H9 (cell line): Measurements from ENCODE around the gene LRR1. TPM values are rescaled to one million over a fixed set of nuclear protein-coding genes. Genes with fewer than 3 reads are reported as not detected.

Experiments
- DNase-seq: peaks from one replicate; pipeline ENCODE4 v3.0.0-alpha.2; 2017
- H2AFZ ChIP-seq: one replicate; pipeline ENCODE4 v1.6.1; 2013; ENCODE audit warnings: mild to moderate bottlenecking, low read length, control low read depth, moderate library complexity
- H2AK5ac ChIP-seq: 2 replicates; pipeline ENCODE4 v1.6.1; 2013; ENCODE audit warnings: low read length, control low read depth, mixed read lengths; ENCODE audit not compliant: insufficient read length
- H2BK120ac ChIP-seq: one replicate; pipeline ENCODE4 v1.6.1; 2013; ENCODE audit warnings: low read depth, mild to moderate bottlenecking, low read length, control low read depth, inconsistent platforms; ENCODE audit not compliant: poor library complexity, severe bottlenecking
- H2BK12ac ChIP-seq: 2 replicates; pipeline ENCODE4 v1.6.1; 2013; ENCODE audit warnings: low read length, control low read depth, mixed read lengths, low read depth; ENCODE audit not compliant: insufficient read length
- H2BK15ac ChIP-seq: 2 replicates; pipeline ENCODE4 v1.6.1; 2013; ENCODE audit warnings: low read depth, low read length, control low read depth
- H2BK20ac ChIP-seq: one replicate; pipeline ENCODE4 v1.6.1; 2013; ENCODE audit warnings: low read depth, mild to moderate bottlenecking, low read length, control low read depth, inconsistent platforms; ENCODE audit not compliant: poor library complexity, severe bottlenecking
- H2BK5ac ChIP-seq: 2 replicates; pipeline ENCODE4 v1.6.1; 2013; ENCODE audit warnings: low read length, control low read depth, mixed read lengths; ENCODE audit not compliant: insufficient read length
- H3K14ac ChIP-seq: 2 replicates; pipeline ENCODE4 v1.6.1; 2013; ENCODE audit warnings: low read length, control low read depth; ENCODE audit not compliant: insufficient read depth
- H3K18ac ChIP-seq: 2 replicates; pipeline ENCODE4 v1.6.1; 2013; ENCODE audit warnings: low read depth, mild to moderate bottlenecking, mixed read lengths, low read length, control low read depth; ENCODE audit not compliant: insufficient read length
- H3K23ac ChIP-seq: 2 replicates; pipeline ENCODE4 v1.6.1; 2013; ENCODE audit warnings: low read length, control low read depth, mixed read lengths, low read depth; ENCODE audit not compliant: insufficient read length
- H3K23me2 ChIP-seq: 2 replicates; pipeline ENCODE4 v1.6.1; 2013; ENCODE audit warnings: low read depth, mild to moderate bottlenecking, mixed read lengths, low read length, control low read depth; ENCODE audit not compliant: insufficient read length, poor library complexity, severe bottlenecking
- H3K27ac ChIP-seq: 2 replicates; pipeline ENCODE4 v1.5.1; 2013; ENCODE audit warnings: low read length, control low read depth, mixed read lengths, low read depth; ENCODE audit not compliant: insufficient read length
- H3K27me3 ChIP-seq: 2 replicates; pipeline ENCODE4 v1.6.1; 2013; ENCODE audit warnings: low read length, control low read depth, inconsistent platforms; ENCODE audit not compliant: insufficient read depth
- H3K4ac ChIP-seq: 2 replicates; pipeline ENCODE4 v1.6.1; 2013; ENCODE audit warnings: low read depth, mild to moderate bottlenecking, control low read depth, inconsistent platforms, low read length, moderate library complexity
- H3K4me1 ChIP-seq: 2 replicates; pipeline ENCODE4 v1.6.1; 2013; ENCODE audit warnings: low read length, control low read depth, inconsistent platforms; ENCODE audit not compliant: insufficient read depth
- H3K4me2 ChIP-seq: 2 replicates; pipeline ENCODE4 v1.6.1; 2013; ENCODE audit warnings: low read length, control low read depth, mixed read lengths; ENCODE audit not compliant: insufficient read length, insufficient read depth
- H3K56ac ChIP-seq: 2 replicates; pipeline ENCODE4 v1.6.1; 2013; ENCODE audit warnings: low read depth, mild to moderate bottlenecking, mixed read lengths, low read length, control low read depth; ENCODE audit not compliant: insufficient read length
- H3K79me1 ChIP-seq: 2 replicates; pipeline ENCODE4 v1.6.1; 2013; ENCODE audit warnings: low read depth, mild to moderate bottlenecking, moderate library complexity, low read length, control low read depth, inconsistent platforms; ENCODE audit not compliant: insufficient read depth, poor library complexity, severe bottlenecking
- H3K79me2 ChIP-seq: 2 replicates; pipeline ENCODE4 v1.6.1; 2013; ENCODE audit warnings: low read length, control low read depth, inconsistent platforms; ENCODE audit not compliant: insufficient read depth
- H3K9ac ChIP-seq: 2 replicates; pipeline ENCODE4 v1.6.1; 2013; ENCODE audit warnings: low read length, control low read depth, mixed read lengths; ENCODE audit not compliant: insufficient read length; ENCODE audit errors: extremely low read depth
- H3K9me3 ChIP-seq: one replicate; pipeline ENCODE4 v1.6.1; 2013; ENCODE audit warnings: low read depth, low read length, inconsistent platforms; ENCODE audit not compliant: control insufficient read depth
- H3T11ph ChIP-seq: one replicate; pipeline ENCODE4 v1.6.1; 2013; ENCODE audit warnings: mild to moderate bottlenecking, low read length, control low read depth, inconsistent platforms
- H4K20me1 ChIP-seq: one replicate; pipeline ENCODE4 v1.6.1; 2013; ENCODE audit not compliant: control insufficient read depth, insufficient read length, insufficient read depth
- H4K5ac ChIP-seq: 2 replicates; pipeline ENCODE4 v1.6.1; 2013; ENCODE audit warnings: low read depth, mild to moderate bottlenecking, mixed read lengths, low read length, control low read depth; ENCODE audit not compliant: insufficient read length
- H4K8ac ChIP-seq: replicated peaks from 2 replicates; pipeline ENCODE4 v1.6.1; 2013; ENCODE audit warnings: low read length, control low read depth, mixed read lengths, low read depth; ENCODE audit not compliant: insufficient read length
- H4K91ac ChIP-seq: 2 replicates; pipeline ENCODE4 v1.6.1; 2013; ENCODE audit warnings: low read depth, mild to moderate bottlenecking, moderate library complexity, mixed read lengths, low read length, control low read depth; ENCODE audit not compliant: insufficient read length
- H3K27ac Mint-ChIP-seq, 3 experiments: 2 replicates in 2 of 3; 3 replicates in 1 of 3; pipeline ENCODE4 v1.8.0; 2020 to 2021; ENCODE audit warnings: mixed read lengths in 3 of 3, mild to moderate bottlenecking in 1 of 3, moderate library complexity in 1 of 3
- H3K27me3 Mint-ChIP-seq: 2 replicates; pipeline ENCODE4 v1.8.0; 2021; ENCODE audit warnings: low read depth, mild to moderate bottlenecking, moderate library complexity, mixed read lengths
- H3K36me3 Mint-ChIP-seq, 3 experiments: 2 replicates in 2 of 3; 3 replicates in 1 of 3; pipeline ENCODE4 v1.8.0; 2020 to 2021; ENCODE audit warnings: low read depth in 3 of 3, mixed read lengths in 3 of 3; ENCODE audit not compliant: insufficient read depth in 1 of 3
- H3K4me1 Mint-ChIP-seq, 2 experiments: 2 replicates each; pipeline ENCODE4 v1.8.0; 2020; ENCODE audit warnings: mixed read lengths in 2 of 2
- H3K4me3 Mint-ChIP-seq, 2 experiments: 2 replicates in 1 of 2; 3 replicates in 1 of 2; pipeline ENCODE4 v1.8.0; 2020 to 2021; ENCODE audit warnings: mild to moderate bottlenecking in 2 of 2, mixed read lengths in 2 of 2, moderate library complexity in 1 of 2
- H3K9me3 Mint-ChIP-seq, 2 experiments: 2 replicates in 1 of 2; 3 replicates in 1 of 2; pipeline ENCODE4 v1.8.0; 2020; ENCODE audit warnings: mild to moderate bottlenecking in 2 of 2, mixed read lengths in 2 of 2, moderate library complexity in 1 of 2
- CTCF ChIP-seq: fragments of 200-600 bp; sonication (generic); conservative IDR thresholded peaks from 3 replicates; pipeline ENCODE4 v1.8.0; 2021; ENCODE audit warnings: antibody characterized with exemption, mild to moderate bottlenecking
- WGBS: extraction: QIAGEN DNeasy Blood & Tissue Kit; methylation state at CpG from one replicate; pipeline ENCODE4 v1.1.7; 2013; ENCODE audit warnings: missing lambda C conversion rate, low lambda C conversion rate, mixed read lengths; ENCODE audit not compliant: insufficient read length; ENCODE audit errors: extremely low coverage; 5-methylcytosine and 5-hydroxymethylcytosine counted together
- total RNA-seq: library from RNA; stranded (reverse); gene quantifications from 2 replicates; pipeline ENCODE4 v1.2.1, GENCODE V29; 2021

Gene LRR1
- total RNA-seq, 1 experiment from 2014 or later = 38.6 TPM

DNA sequence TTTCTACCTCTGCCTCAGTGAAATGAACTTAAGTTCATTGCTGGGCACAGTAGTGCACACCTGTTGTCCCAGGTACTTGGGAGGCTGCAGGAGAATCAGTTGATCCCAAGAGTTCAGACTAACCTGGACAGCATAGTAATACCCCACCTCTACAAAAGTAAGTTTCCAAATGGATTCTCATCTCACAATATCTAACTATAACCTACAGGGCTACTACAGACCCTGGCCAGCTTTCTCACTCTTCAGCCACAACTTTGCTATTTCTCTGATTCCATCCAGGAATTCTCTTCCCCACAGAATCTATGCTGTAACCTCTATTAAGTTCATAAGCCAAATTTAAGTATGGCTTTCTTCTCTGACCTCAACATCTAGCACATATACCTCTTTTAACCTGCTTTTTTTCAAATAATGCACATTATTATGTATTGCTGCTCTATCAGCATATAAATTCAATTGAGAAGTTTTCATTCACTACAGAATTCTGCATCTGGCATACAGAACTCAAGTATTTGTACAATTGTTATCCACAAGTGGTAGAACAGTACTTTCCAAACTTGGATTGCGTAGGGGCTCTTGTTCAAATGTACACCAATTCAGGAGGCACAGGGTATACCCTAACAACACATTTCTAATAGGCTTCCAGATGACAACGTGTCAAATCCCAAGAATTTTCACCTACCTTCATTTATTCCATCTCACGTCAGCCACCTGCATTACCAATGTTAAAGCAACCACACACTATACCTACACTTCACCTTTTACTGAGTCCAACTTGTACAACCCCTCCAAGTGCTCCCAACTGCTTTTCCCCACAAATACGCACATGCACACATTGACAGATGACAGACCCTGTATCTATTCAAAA lies 16.4 kb upstream of the LRR1 start:
- Mint-ChIP-seq H3K4me1 (peaks cover 29 to 35% of the 10 kb centered on the region in 2 experiments), H3K4me3 (peak overlapping the region; percentile 62 to 95; a peak in 4 of 5 replicates), H3K9me3 (no peaks in the 10 kb centered on the region), H3K36me3 (peaks cover 51 to 57% (median 52%) of the 10 kb centered on the region in 3 experiments), H3K27ac (peak overlapping the region in 2 of 3 experiments; percentile 53 to 75; a peak in 5 of 7 replicates), H3K27me3 (peaks cover 3% of the 10 kb centered on the region; the same call in 1 of the 2 replicates)
- peaks cover 24% of the 10 kb centered on the region for H3K79me2 ChIP-seq
- no peak overlapping the region for H2BK5ac ChIP-seq
- no peak overlapping the region for H4K5ac ChIP-seq
- peaks cover 9% of the 10 kb centered on the region for H3K79me1 ChIP-seq
- no peak overlapping the region for H2BK12ac ChIP-seq
- no peak overlapping the region for H4K8ac ChIP-seq
- no peak overlapping the region for H3K56ac ChIP-seq
- no peak overlapping the region for H4K91ac ChIP-seq
- no peak overlapping the region for H3K9ac ChIP-seq
- no peak overlapping the region for H3K18ac ChIP-seq
- no peak overlapping the region for H3K4ac ChIP-seq
- no peak overlapping the region for H3T11ph ChIP-seq
- no peak for TF ChIP-seq CTCF
- H3K4me1 ChIP-seq = peaks cover 5% of the 10 kb centered on the region; the same call in 1 of the 2 replicates
- H2BK15ac ChIP-seq = no peak overlapping the region
- H2AFZ ChIP-seq = no peak overlapping the region
- no peak overlapping the region for H3K27ac ChIP-seq
- no peaks in the 10 kb centered on the region for H3K27me3 ChIP-seq
- no peak overlapping the region for H2AK5ac ChIP-seq
- H4K20me1 ChIP-seq = no peaks in the 10 kb centered on the region
- H3K23me2 ChIP-seq = peaks cover 11% of the 10 kb centered on the region
- H3K9me3 ChIP-seq = no peaks in the 10 kb centered on the region
- H2BK120ac ChIP-seq = no peak overlapping the region
- H3K14ac ChIP-seq = no peak overlapping the region
- no peak overlapping the region for H3K4me2 ChIP-seq
- WGBS = 100% methylated on average over 1 of the region's 4 CpGs
- H2BK20ac ChIP-seq = no peak overlapping the region
- no peak overlapping the region for H3K23ac ChIP-seq
- DNase-seq = no peak
